GM23338 (cell line): ENCODE measurements around the gene ASPDH. TPM values are rescaled to one million over a fixed set of nuclear protein-coding genes. Genes with fewer than 3 reads are reported as not detected.
A peak's percentile ranks its signal among the peaks of the same experiment; 100 is the strongest.

Source experiments
- ATAC-seq: fragments of 200-7000 bp; cut with Tn5 transposase; 3 replicates; pipeline ENCODE4 v1.9.1; 2020
- DNase-seq: peaks from one replicate; pipeline ENCODE4 v3.0.0-alpha.2; 2015; ENCODE audit warnings: low spot score
- H2AFZ ChIP-seq: fragments of 200-600 bp; sonication (generic); 2 replicates; pipeline ENCODE4 v1.8.0; 2016; ENCODE audit warnings: antibody characterized with exemption, mild to moderate bottlenecking, moderate library complexity
- H3F3A ChIP-seq: fragments of 200-600 bp; sonication (generic); replicated peaks from 2 replicates; pipeline ENCODE4 v1.8.0; 2017; ENCODE audit warnings: antibody characterized with exemption, mixed run types, low read depth
- H3K27ac ChIP-seq: fragments of 200-600 bp; sonication (generic); 2 replicates; pipeline ENCODE4 v1.6.1; 2016; ENCODE audit warnings: low read depth
- H3K27me3 ChIP-seq: fragments of 200-600 bp; sonication (generic); 2 replicates; pipeline ENCODE4 v1.8.0; 2016; ENCODE audit warnings: mild to moderate bottlenecking, mixed run types, moderate library complexity; ENCODE audit not compliant: insufficient read depth
- H3K36me3 ChIP-seq: fragments of 200-600 bp; sonication (generic); 2 replicates; pipeline ENCODE4 v1.8.0; 2016; ENCODE audit warnings: mild to moderate bottlenecking; ENCODE audit not compliant: insufficient read depth
- H3K4me1 ChIP-seq: fragments of 200-600 bp; sonication (generic); 2 replicates; pipeline ENCODE4 v1.8.0; 2016; ENCODE audit warnings: mild to moderate bottlenecking, moderate library complexity; ENCODE audit not compliant: insufficient read depth
- H3K4me2 ChIP-seq: fragments of 200-600 bp; sonication (generic); 2 replicates; pipeline ENCODE4 v1.7.1; 2017; ENCODE audit warnings: mixed run types
- H3K4me3 ChIP-seq: fragments of 200-600 bp; sonication (generic); 2 replicates; pipeline ENCODE4 v1.6.1; 2016; ENCODE audit warnings: mixed run types
- H3K79me2 ChIP-seq: fragments of 200-600 bp; sonication (generic); replicated peaks from 2 replicates; pipeline ENCODE4 v1.8.0; 2017; ENCODE audit warnings: mild to moderate bottlenecking; ENCODE audit not compliant: insufficient read depth
- H3K9me2 ChIP-seq: fragments of 200-600 bp; sonication (generic); 2 replicates; pipeline ENCODE4 v1.8.0; 2017; ENCODE audit not compliant: insufficient read depth
- H4K20me1 ChIP-seq: fragments of 200-600 bp; sonication (generic); replicated peaks from 2 replicates; pipeline ENCODE4 v1.8.0; 2017; ENCODE audit warnings: mild to moderate bottlenecking; ENCODE audit not compliant: insufficient read depth
- H3K27ac Mint-ChIP-seq: 2 replicates; pipeline ENCODE4 v1.8.0; 2020; ENCODE audit warnings: inconsistent platforms, mild to moderate bottlenecking, moderate library complexity, mixed read lengths
- H3K27me3 Mint-ChIP-seq: 3 replicates; pipeline ENCODE4 v1.8.0; 2022; ENCODE audit warnings: low read depth, mild to moderate bottlenecking, moderate library complexity, mixed read lengths, inconsistent platforms; ENCODE audit not compliant: insufficient read depth, poor library complexity
- H3K36me3 Mint-ChIP-seq: 3 replicates; pipeline ENCODE4 v1.8.0; 2021; ENCODE audit warnings: low read depth, mild to moderate bottlenecking, inconsistent platforms, moderate library complexity, mixed read lengths
- H3K4me1 Mint-ChIP-seq: 3 replicates; pipeline ENCODE4 v1.8.0; 2020; ENCODE audit warnings: mild to moderate bottlenecking, inconsistent platforms, mixed read lengths
- H3K4me3 Mint-ChIP-seq: 3 replicates; pipeline ENCODE4 v1.8.0; 2021; ENCODE audit warnings: moderate library complexity, mild to moderate bottlenecking, inconsistent platforms, mixed read lengths
- H3K9me3 Mint-ChIP-seq: 3 replicates; pipeline ENCODE4 v1.8.0; 2020; ENCODE audit warnings: moderate library complexity, mild to moderate bottlenecking, inconsistent platforms, mixed read lengths
- EZH2 ChIP-seq: fragments of 200-600 bp; sonication (generic); IDR thresholded peaks from one replicate; pipeline ENCODE4 v1.8.0; 2017; ENCODE audit warnings: antibody characterized with exemption, mild to moderate bottlenecking, low read depth; ENCODE audit not compliant: unreplicated experiment
- EZH2phosphoT487 ChIP-seq: fragments of 200-600 bp; sonication (generic); IDR thresholded peaks from one replicate; pipeline ENCODE4 v1.8.1; 2018; ENCODE audit warnings: antibody characterized with exemption; ENCODE audit not compliant: unreplicated experiment
- polyA plus RNA-seq: library from polyadenylated mRNA; unstranded; fragments of >200 nt; fragmentation: Nextera tagmentation; extraction: Ambion mirVana; gene quantifications from 2 replicates; pipeline ENCODE4 v1.2.1, GENCODE V29; 2016
- total RNA-seq: library from RNA; depleted of rRNA; stranded (reverse); fragments of >200 nt; shearing (Covaris generic); gene quantifications from 2 replicates; pipeline ENCODE4 v1.2.3, GENCODE V29; 2014
- TF ChIP-seq, protein P1 (sequence below): fragments of 250-450 bp; sonication (Bioruptor Pico); IDR thresholded peaks from 2 replicates; pipeline ENCODE4 v1.5.0; 2020; ENCODE audit warnings: mild to moderate bottlenecking, moderate library complexity

ASPDH gene
- total and polyA plus RNA-seq, 2 experiments from 2014 or later = not detected

- TF ChIP-seq, protein P1, sequence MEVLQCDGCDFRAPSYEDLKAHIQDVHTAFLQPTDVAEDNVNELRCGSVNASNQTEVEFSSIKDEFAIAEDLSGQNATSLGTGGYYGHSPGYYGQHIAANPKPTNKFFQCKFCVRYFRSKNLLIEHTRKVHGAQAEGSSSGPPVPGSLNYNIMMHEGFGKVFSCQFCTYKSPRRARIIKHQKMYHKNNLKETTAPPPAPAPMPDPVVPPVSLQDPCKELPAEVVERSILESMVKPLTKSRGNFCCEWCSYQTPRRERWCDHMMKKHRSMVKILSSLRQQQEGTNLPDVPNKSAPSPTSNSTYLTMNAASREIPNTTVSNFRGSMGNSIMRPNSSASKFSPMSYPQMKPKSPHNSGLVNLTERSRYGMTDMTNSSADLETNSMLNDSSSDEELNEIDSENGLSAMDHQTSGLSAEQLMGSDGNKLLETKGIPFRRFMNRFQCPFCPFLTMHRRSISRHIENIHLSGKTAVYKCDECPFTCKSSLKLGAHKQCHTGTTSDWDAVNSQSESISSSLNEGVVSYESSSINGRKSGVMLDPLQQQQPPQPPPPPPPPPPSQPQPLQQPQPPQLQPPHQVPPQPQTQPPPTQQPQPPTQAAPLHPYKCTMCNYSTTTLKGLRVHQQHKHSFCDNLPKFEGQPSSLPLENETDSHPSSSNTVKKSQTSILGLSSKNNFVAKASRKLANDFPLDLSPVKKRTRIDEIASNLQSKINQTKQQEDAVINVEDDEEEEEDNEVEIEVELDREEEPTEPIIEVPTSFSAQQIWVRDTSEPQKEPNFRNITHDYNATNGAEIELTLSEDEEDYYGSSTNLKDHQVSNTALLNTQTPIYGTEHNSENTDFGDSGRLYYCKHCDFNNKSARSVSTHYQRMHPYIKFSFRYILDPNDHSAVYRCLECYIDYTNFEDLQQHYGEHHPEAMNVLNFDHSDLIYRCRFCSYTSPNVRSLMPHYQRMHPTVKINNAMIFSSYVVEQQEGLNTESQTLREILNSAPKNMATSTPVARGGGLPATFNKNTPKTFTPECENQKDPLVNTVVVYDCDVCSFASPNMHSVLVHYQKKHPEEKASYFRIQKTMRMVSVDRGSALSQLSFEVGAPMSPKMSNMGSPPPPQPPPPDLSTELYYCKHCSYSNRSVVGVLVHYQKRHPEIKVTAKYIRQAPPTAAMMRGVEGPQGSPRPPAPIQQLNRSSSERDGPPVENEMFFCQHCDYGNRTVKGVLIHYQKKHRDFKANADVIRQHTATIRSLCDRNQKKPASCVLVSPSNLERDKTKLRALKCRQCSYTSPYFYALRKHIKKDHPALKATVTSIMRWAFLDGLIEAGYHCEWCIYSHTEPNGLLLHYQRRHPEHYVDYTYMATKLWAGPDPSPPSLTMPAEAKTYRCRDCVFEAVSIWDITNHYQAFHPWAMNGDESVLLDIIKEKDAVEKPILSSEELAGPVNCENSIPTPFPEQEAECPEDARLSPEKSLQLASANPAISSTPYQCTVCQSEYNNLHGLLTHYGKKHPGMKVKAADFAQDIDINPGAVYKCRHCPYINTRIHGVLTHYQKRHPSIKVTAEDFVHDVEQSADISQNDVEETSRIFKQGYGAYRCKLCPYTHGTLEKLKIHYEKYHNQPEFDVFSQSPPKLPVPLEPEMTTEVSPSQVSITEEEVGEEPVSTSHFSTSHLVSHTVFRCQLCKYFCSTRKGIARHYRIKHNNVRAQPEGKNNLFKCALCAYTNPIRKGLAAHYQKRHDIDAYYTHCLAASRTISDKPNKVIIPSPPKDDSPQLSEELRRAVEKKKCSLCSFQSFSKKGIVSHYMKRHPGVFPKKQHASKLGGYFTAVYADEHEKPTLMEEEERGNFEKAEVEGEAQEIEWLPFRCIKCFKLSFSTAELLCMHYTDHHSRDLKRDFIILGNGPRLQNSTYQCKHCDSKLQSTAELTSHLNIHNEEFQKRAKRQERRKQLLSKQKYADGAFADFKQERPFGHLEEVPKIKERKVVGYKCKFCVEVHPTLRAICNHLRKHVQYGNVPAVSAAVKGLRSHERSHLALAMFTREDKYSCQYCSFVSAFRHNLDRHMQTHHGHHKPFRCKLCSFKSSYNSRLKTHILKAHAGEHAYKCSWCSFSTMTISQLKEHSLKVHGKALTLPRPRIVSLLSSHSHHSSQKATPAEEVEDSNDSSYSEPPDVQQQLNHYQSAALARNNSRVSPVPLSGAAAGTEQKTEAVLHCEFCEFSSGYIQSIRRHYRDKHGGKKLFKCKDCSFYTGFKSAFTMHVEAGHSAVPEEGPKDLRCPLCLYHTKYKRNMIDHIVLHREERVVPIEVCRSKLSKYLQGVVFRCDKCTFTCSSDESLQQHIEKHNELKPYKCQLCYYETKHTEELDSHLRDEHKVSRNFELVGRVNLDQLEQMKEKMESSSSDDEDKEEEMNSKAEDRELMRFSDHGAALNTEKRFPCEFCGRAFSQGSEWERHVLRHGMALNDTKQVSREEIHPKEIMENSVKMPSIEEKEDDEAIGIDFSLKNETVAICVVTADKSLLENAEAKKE (CRISPR knock-in tag) = no peak
- no peak for TF ChIP-seq EZH2
These were observed 38.8 kb upstream of the ASPDH start (continued) for GRCh38 chr19:50552540-50552939.

- Histone ChIP-seq H3K4me2 (peak overlapping the region; percentile 97), H2AFZ (peak overlapping the region; percentile 47; the same call in 1 of the 2 replicates), H3K36me3 (no peaks in the 10 kb centered on the region), H3K4me1 (peaks cover 6% of the 10 kb centered on the region), H3F3A (no peaks in the 10 kb centered on the region), H3K27me3 (peaks cover 61% of the 10 kb centered on the region), H3K27ac (no peak overlapping the region), H3K79me2 (no peaks in the 10 kb centered on the region), H3K4me3 (peak overlapping the region; percentile 79), H3K9me2 (no peaks in the 10 kb centered on the region), H4K20me1 (no peaks in the 10 kb centered on the region)
- DNase-seq = peak; percentile 70
- Mint-ChIP-seq H3K27me3 (peaks cover 11% of the 10 kb centered on the region), H3K9me3 (peaks cover 87% of the 10 kb centered on the region), H3K4me3 (no peak overlapping the region), H3K4me1 (no peaks in the 10 kb centered on the region), H3K36me3 (peaks cover 42% of the 10 kb centered on the region), H3K27ac (no peak overlapping the region)
- TF ChIP-seq EZH2phosphoT487 (no peak), EZH2 (peak; percentile 25)
- ATAC-seq = no peak
These were observed 38.0 kb upstream of the ASPDH start for GRCh38 chr19:50551715-50552187.
